HepG2 (cell line): ENCODE results near the gene CYTH2. TPM values are rescaled to one million over a fixed set of nuclear protein-coding genes. Genes with fewer than 3 reads are reported as not detected.

Experiments used
- EP300 ChIP-seq, 3 experiments: sonication (generic) in 1 of 3; formaldehyde crosslinking in 1 of 3; IDR thresholded peaks; 2 replicates each; pipeline versions ENCODE4 v1.5.1 to v1.6.1; 2011 to 2020; ENCODE audit warnings: low read depth in 2 of 3, low read length in 2 of 3, borderline replicate concordance in 1 of 3, improper control_type of control experiment in 1 of 3, mild to moderate bottlenecking in 1 of 3, missing genetic modification reagents in 1 of 3, moderate library complexity in 1 of 3
- MTA1 ChIP-seq: sonication (generic); formaldehyde crosslinking; IDR thresholded peaks from 2 replicates; pipeline ENCODE4 v1.4.0; 2020; ENCODE audit warnings: missing genetic modification reagents, mild to moderate bottlenecking, borderline replicate concordance
- MXD4 ChIP-seq: IDR thresholded peaks from 2 replicates; pipeline ENCODE4 v1.6.1; 2016; ENCODE audit warnings: mild to moderate bottlenecking, missing biosample characterization, missing genetic modification reagents
- NRL ChIP-seq: sonication (generic); formaldehyde crosslinking; IDR thresholded peaks from 2 replicates; pipeline ENCODE4 v1.5.0; 2020; ENCODE audit warnings: missing genetic modification reagents, mild to moderate bottlenecking, moderate library complexity, borderline replicate concordance
- PCBP2 ChIP-seq: fragments of 200-400 bp; formaldehyde crosslinking; optimal IDR thresholded peaks from 2 replicates; pipeline ENCODE3; 2018; ENCODE audit warnings: low read length, low read depth; ENCODE audit not compliant: poor library complexity, severe bottlenecking
- PHF21A ChIP-seq: sonication (generic); formaldehyde crosslinking; IDR thresholded peaks from 2 replicates; pipeline ENCODE4 v1.5.0; 2020; ENCODE audit warnings: mild to moderate bottlenecking, missing genetic modification reagents
- RFX1 ChIP-seq: fragments of 450-650 bp; IDR thresholded peaks from 2 replicates; pipeline ENCODE4 v1.6.1; 2017
- SP2 ChIP-seq: sonication (generic); formaldehyde crosslinking; IDR thresholded peaks from 2 replicates; pipeline ENCODE4 v1.5.1; 2020; ENCODE audit warnings: mild to moderate bottlenecking, missing genetic modification reagents
- SSRP1 ChIP-seq: IDR thresholded peaks from 2 replicates; pipeline ENCODE4 v1.6.1; 2016; ENCODE audit warnings: control low read depth
- ZFY ChIP-seq: sonication (generic); formaldehyde crosslinking; IDR thresholded peaks from 2 replicates; pipeline ENCODE4 v1.4.0; 2020; ENCODE audit warnings: missing genetic modification reagents
- ZNF225 ChIP-seq: sonication (generic); formaldehyde crosslinking; IDR thresholded peaks from 2 replicates; pipeline ENCODE4 v1.4.0; 2020; ENCODE audit warnings: mild to moderate bottlenecking, missing genetic modification reagents
- ZNF263 ChIP-seq: sonication (generic); formaldehyde crosslinking; IDR thresholded peaks from 2 replicates; pipeline ENCODE4 v1.4.0; 2020; ENCODE audit warnings: missing genetic modification reagents
- ZNF589 ChIP-seq: sonication (generic); formaldehyde crosslinking; conservative IDR thresholded peaks from 2 replicates; pipeline ENCODE4 v1.8.0; 2022; ENCODE audit warnings: mild to moderate bottlenecking, moderate library complexity, missing genetic modification reagents
- ZNF672 ChIP-seq: sonication (generic); formaldehyde crosslinking; IDR thresholded peaks from 2 replicates; pipeline ENCODE4 v1.8.1; 2022; ENCODE audit warnings: missing genetic modification reagents
- ZNF777 ChIP-seq: sonication (generic); formaldehyde crosslinking; IDR thresholded peaks from 2 replicates; pipeline ENCODE4 v1.4.0; 2020; ENCODE audit warnings: missing genetic modification reagents
- ZNF83 ChIP-seq: sonication (generic); formaldehyde crosslinking; IDR thresholded peaks from 2 replicates; pipeline ENCODE4 v1.4.0; 2020; ENCODE audit warnings: missing genetic modification reagents, mild to moderate bottlenecking, borderline replicate concordance
- polyA plus RNA-seq, 8 experiments: library from polyadenylated mRNA; depleted of rRNA in 3 of 8; stranded (reverse) in 7 of 8; unstranded in 1 of 8; fragments of >200 nt; fragmentation: Illumina TruSeq in 4 of 8; extraction: Trizol in 4 of 8; gene quantifications; 2 replicates each; pipeline versions ENCODE4 v1.2.1 to v1.2.3, GENCODE V29; 2011 to 2016; ENCODE audit warnings: low read depth in 4 of 8, missing spikeins in 1 of 8, mixed read lengths in 1 of 8; ENCODE audit not compliant: insufficient read depth in 1 of 8
- total RNA-seq, 5 experiments: library from RNA; depleted of rRNA; stranded (reverse); fragments of >200 nt; fragmentation: Illumina TruSeq; extraction: Trizol; gene quantifications; 2 replicates each; pipeline ENCODE4 v1.2.3, GENCODE V29; 2016; ENCODE audit warnings: low read depth in 1 of 5
- TF ChIP-seq, protein P1 (sequence below): sonication (generic); formaldehyde crosslinking; IDR thresholded peaks from 2 replicates; pipeline ENCODE4 v1.5.0; 2020; ENCODE audit warnings: mild to moderate bottlenecking, missing genetic modification reagents, borderline replicate concordance
- TF ChIP-seq, protein P2 (sequence below): sonication (generic); formaldehyde crosslinking; IDR thresholded peaks from 2 replicates; pipeline ENCODE4 v1.4.0; 2020; ENCODE audit warnings: missing genetic modification reagents, borderline replicate concordance

CYTH2 gene
- total and polyA plus RNA-seq, 2 of the 13 experiments (the other 11 are each of a cell fraction or from before 2014, with no cell fraction given): 16.5 to 39.3 TPM

- TF ChIP-seq, protein P1, sequence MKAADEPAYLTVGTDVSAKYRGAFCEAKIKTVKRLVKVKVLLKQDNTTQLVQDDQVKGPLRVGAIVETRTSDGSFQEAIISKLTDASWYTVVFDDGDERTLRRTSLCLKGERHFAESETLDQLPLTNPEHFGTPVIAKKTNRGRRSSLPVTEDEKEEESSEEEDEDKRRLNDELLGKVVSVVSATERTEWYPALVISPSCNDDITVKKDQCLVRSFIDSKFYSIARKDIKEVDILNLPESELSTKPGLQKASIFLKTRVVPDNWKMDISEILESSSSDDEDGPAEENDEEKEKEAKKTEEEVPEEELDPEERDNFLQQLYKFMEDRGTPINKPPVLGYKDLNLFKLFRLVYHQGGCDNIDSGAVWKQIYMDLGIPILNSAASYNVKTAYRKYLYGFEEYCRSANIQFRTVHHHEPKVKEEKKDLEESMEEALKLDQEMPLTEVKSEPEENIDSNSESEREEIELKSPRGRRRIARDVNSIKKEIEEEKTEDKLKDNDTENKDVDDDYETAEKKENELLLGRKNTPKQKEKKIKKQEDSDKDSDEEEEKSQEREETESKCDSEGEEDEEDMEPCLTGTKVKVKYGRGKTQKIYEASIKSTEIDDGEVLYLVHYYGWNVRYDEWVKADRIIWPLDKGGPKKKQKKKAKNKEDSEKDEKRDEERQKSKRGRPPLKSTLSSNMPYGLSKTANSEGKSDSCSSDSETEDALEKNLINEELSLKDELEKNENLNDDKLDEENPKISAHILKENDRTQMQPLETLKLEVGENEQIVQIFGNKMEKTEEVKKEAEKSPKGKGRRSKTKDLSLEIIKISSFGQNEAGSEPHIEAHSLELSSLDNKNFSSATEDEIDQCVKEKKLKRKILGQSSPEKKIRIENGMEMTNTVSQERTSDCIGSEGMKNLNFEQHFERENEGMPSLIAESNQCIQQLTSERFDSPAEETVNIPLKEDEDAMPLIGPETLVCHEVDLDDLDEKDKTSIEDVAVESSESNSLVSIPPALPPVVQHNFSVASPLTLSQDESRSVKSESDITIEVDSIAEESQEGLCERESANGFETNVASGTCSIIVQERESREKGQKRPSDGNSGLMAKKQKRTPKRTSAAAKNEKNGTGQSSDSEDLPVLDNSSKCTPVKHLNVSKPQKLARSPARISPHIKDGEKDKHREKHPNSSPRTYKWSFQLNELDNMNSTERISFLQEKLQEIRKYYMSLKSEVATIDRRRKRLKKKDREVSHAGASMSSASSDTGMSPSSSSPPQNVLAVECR (CRISPR knock-in tag): peak; percentile 42; the same call in 1 of the 2 replicates
- peak; percentile 88; the same call in 1 of the 2 replicates for TF ChIP-seq MTA1 (CRISPR knock-in tag)
- 0 out of 2 replicates have a peak, but pooled peaks have one; percentile 35 for TF ChIP-seq MXD4 (CRISPR knock-in tag)
- TF ChIP-seq ZNF225 (CRISPR knock-in tag): no peak
- TF ChIP-seq NRL: no peak
- no peak for TF ChIP-seq SP2 (CRISPR knock-in tag)
- TF ChIP-seq SSRP1 (CRISPR knock-in tag): 0 out of 2 replicates have a peak, but pooled peaks have one; percentile 21
- no peak for TF ChIP-seq RFX1
- TF ChIP-seq ZNF777 (CRISPR knock-in tag): peak; percentile 57; the same call in 1 of the 2 replicates
- no peak for TF ChIP-seq PCBP2
- TF ChIP-seq, protein P2, sequence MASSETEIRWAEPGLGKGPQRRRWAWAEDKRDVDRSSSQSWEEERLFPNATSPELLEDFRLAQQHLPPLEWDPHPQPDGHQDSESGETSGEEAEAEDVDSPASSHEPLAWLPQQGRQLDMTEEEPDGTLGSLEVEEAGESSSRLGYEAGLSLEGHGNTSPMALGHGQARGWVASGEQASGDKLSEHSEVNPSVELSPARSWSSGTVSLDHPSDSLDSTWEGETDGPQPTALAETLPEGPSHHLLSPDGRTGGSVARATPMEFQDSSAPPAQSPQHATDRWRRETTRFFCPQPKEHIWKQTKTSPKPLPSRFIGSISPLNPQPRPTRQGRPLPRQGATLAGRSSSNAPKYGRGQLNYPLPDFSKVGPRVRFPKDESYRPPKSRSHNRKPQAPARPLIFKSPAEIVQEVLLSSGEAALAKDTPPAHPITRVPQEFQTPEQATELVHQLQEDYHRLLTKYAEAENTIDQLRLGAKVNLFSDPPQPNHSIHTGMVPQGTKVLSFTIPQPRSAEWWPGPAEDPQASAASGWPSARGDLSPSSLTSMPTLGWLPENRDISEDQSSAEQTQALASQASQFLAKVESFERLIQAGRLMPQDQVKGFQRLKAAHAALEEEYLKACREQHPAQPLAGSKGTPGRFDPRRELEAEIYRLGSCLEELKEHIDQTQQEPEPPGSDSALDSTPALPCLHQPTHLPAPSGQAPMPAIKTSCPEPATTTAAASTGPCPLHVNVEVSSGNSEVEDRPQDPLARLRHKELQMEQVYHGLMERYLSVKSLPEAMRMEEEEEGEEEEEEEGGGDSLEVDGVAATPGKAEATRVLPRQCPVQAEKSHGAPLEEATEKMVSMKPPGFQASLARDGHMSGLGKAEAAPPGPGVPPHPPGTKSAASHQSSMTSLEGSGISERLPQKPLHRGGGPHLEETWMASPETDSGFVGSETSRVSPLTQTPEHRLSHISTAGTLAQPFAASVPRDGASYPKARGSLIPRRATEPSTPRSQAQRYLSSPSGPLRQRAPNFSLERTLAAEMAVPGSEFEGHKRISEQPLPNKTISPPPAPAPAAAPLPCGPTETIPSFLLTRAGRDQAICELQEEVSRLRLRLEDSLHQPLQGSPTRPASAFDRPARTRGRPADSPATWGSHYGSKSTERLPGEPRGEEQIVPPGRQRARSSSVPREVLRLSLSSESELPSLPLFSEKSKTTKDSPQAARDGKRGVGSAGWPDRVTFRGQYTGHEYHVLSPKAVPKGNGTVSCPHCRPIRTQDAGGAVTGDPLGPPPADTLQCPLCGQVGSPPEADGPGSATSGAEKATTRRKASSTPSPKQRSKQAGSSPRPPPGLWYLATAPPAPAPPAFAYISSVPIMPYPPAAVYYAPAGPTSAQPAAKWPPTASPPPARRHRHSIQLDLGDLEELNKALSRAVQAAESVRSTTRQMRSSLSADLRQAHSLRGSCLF: no peak
- no peak for TF ChIP-seq EP300 (IDR thresholded peaks at IDR 0.05; ENCODE audit: low read depth in 2 of 2, low read length in 2 of 2)
- TF ChIP-seq EP300 (CRISPR knock-in tag; IDR thresholded peaks at IDR 0.05; ENCODE audit: borderline replicate concordance): 0 out of 2 replicates have a peak, but pooled peaks have one; percentile 17
- 0 out of 2 replicates have a peak, but pooled peaks have one; percentile 24 for TF ChIP-seq ZNF83 (CRISPR knock-in tag)
- no peak for TF ChIP-seq ZNF672 (CRISPR knock-in tag)
- peak; percentile 33; the same call in 1 of the 2 replicates for TF ChIP-seq PHF21A
- TF ChIP-seq ZFY (CRISPR knock-in tag): peak; percentile 42
- no peak for TF ChIP-seq ZNF589
- TF ChIP-seq ZNF263 (CRISPR knock-in tag): peak; percentile 14; the same call in 1 of the 2 replicates
Observed at GRCh38 chr19:48496959-48497727, 28.0 kb downstream of the CYTH2 start (continued).
